PC-9 (cell line): ENCODE results near the gene MAPKAP1. TPM values are rescaled to one million over a fixed set of nuclear protein-coding genes. Genes with fewer than 3 reads are reported as not detected.

Experiments
- BruUV-seq: library from RNA; stranded (reverse); fragments of 400-500 nt; replicated peaks from 2 replicates; lab custom pipeline; 2021; lab: Mats Ljungman, UMichigan
- CTCF ChIA-PET: fragments of 300-600 bp; sonication (Branson Sonifier 250); formaldehyde crosslinking; loops from one replicate; lab custom pipeline; 2022; ENCODE audit warnings: antibody characterized with exemption; lab: Charles Lee
- POLR2A ChIA-PET: fragments of 300-600 bp; sonication (Branson Sonifier 250); formaldehyde crosslinking; loops from one replicate; lab custom pipeline; 2022; ENCODE audit warnings: antibody characterized with exemption; ENCODE audit not compliant: unreplicated experiment; lab: Charles Lee
- DNase-seq, 2 experiments: peaks; one replicate each; pipeline versions ENCODE4 v3.0.0 to v3.0.0-alpha.2; 2015 to 2022; ENCODE audit warnings: mixed read lengths in 1 of 2
- H2AFZ ChIP-seq: fragments of 200-600 bp; sonication (generic); 2 replicates; pipeline ENCODE4 v1.8.1; 2017; ENCODE audit warnings: antibody characterized with exemption
- H3F3A ChIP-seq: fragments of 200-600 bp; sonication (generic); 2 replicates; pipeline ENCODE4 v1.8.1; 2017; ENCODE audit warnings: antibody characterized with exemption, mild to moderate bottlenecking, low read depth; ENCODE audit not compliant: insufficient read depth
- H3K27ac ChIP-seq: fragments of 200-600 bp; sonication (generic); 2 replicates; pipeline ENCODE4 v1.6.1; 2016; ENCODE audit warnings: mixed run types
- H3K27me3 ChIP-seq: fragments of 200-600 bp; sonication (generic); 2 replicates; pipeline ENCODE4 v1.6.1; 2016; ENCODE audit warnings: low read depth, mixed run types; ENCODE audit not compliant: insufficient read depth
- H3K36me3 ChIP-seq: fragments of 200-600 bp; sonication (generic); 2 replicates; pipeline ENCODE4 v1.6.1; 2016; ENCODE audit warnings: low read depth, mixed run types
- H3K4me1 ChIP-seq: fragments of 200-600 bp; sonication (generic); replicated peaks from 2 replicates; pipeline ENCODE4 v1.6.1; 2016; ENCODE audit warnings: mixed run types; ENCODE audit not compliant: insufficient read depth
- H3K4me2 ChIP-seq: fragments of 200-600 bp; sonication (generic); 2 replicates; pipeline ENCODE4 v1.6.1; 2017; ENCODE audit warnings: mixed run types
- H3K4me3 ChIP-seq: fragments of 200-600 bp; sonication (generic); 2 replicates; pipeline ENCODE4 v1.6.1; 2016; ENCODE audit warnings: mixed run types
- H3K79me2 ChIP-seq: fragments of 200-600 bp; sonication (generic); 2 replicates; pipeline ENCODE4 v1.6.1; 2017; ENCODE audit warnings: low read depth, mixed run types
- H3K9me2 ChIP-seq: fragments of 200-600 bp; sonication (generic); 2 replicates; pipeline ENCODE4 v1.8.1; 2017; ENCODE audit warnings: mild to moderate bottlenecking; ENCODE audit not compliant: insufficient read depth
- H3K9me3 ChIP-seq: fragments of 200-600 bp; sonication (generic); 2 replicates; pipeline ENCODE4 v1.8.1; 2016; ENCODE audit warnings: low read depth; ENCODE audit not compliant: insufficient read depth
- H4K20me1 ChIP-seq: fragments of 200-600 bp; sonication (generic); 2 replicates; pipeline ENCODE4 v1.8.1; 2017; ENCODE audit not compliant: insufficient read depth
- CTCF ChIP-seq: fragments of 200-600 bp; sonication (generic); conservative IDR thresholded peaks from 2 replicates; pipeline ENCODE4 v1.6.1; 2017; ENCODE audit warnings: mixed run types, antibody characterized with exemption, mild to moderate bottlenecking, moderate library complexity
- EZH2 ChIP-seq: fragments of 200-600 bp; sonication (generic); IDR thresholded peaks from 2 replicates; pipeline ENCODE4 v1.8.0; 2017; ENCODE audit warnings: antibody characterized with exemption, low read depth
- intact Hi-C: fragments of 100-400 bp; cut with micrococcal nuclease; formaldehyde crosslinking; loops from one replicate; pipeline ENCODE4 v1.10.0; 2022; ENCODE audit not compliant: unreplicated experiment
- total RNA-seq: library from RNA; stranded (reverse); gene quantifications from 2 replicates; pipeline ENCODE4 v1.2.3, GENCODE V29; 2021

Gene MAPKAP1
- total RNA-seq, 1 experiment from 2014 or later = 115 TPM

GRCh38 chr9:125604196-125604595 is 102.8 kb downstream of the MAPKAP1 start:
- no peak overlapping the region for H3K27ac ChIP-seq
- POLR2A ChIA-PET = no interaction called here
- no peaks in the 10 kb centered on the region for H3K36me3 ChIP-seq
- no peaks in the 10 kb centered on the region for H3K4me1 ChIP-seq
- H3K79me2 ChIP-seq = peaks cover 26% of the 10 kb centered on the region; the same call in 1 of the 2 replicates
- intact Hi-C loops = no loop called here
- H3F3A ChIP-seq = no peaks in the 10 kb centered on the region
- BruUV-seq = no TSS peak
- CTCF ChIA-PET = no interaction called here
- no peak overlapping the region for H3K4me3 ChIP-seq
- no peaks in the 10 kb centered on the region for H3K9me2 ChIP-seq
- H4K20me1 ChIP-seq = no peaks in the 10 kb centered on the region; the same call in none of the 2 replicates
- H3K4me2 ChIP-seq = no peak overlapping the region
- DNase-seq = no peak
- H3K9me3 ChIP-seq = no peaks in the 10 kb centered on the region
- H3K27me3 ChIP-seq = no peaks in the 10 kb centered on the region
- H2AFZ ChIP-seq = no peak overlapping the region
- no peak for TF ChIP-seq CTCF
- no peak for TF ChIP-seq EZH2

- POLR2A ChIA-PET = no interaction called here
- DNase-seq = no peak
- Histone ChIP-seq H4K20me1 (no peaks in the 10 kb centered on the region; the same call in none of the 2 replicates), H3K79me2 (peaks cover 21% of the 10 kb centered on the region; the same call in 1 of the 2 replicates), H3K4me1 (no peaks in the 10 kb centered on the region), H3K27me3 (no peaks in the 10 kb centered on the region), H3K9me2 (no peaks in the 10 kb centered on the region), H3F3A (no peaks in the 10 kb centered on the region), H3K27ac (no peak overlapping the region), H2AFZ (no peak overlapping the region), H3K4me2 (no peak overlapping the region), H3K36me3 (no peaks in the 10 kb centered on the region), H3K4me3 (no peak overlapping the region), H3K9me3 (no peaks in the 10 kb centered on the region)
- intact Hi-C loops = no loop called here
- no TSS peak for BruUV-seq
- no peak for TF ChIP-seq CTCF
- TF ChIP-seq EZH2 = no peak
- CTCF ChIA-PET = no interaction called here
Observed at GRCh38 chr9:125603478-125604021, 103.5 kb downstream of the MAPKAP1 start.

- Histone ChIP-seq H2AFZ (no peak overlapping the region), H3K9me2 (no peaks in the 10 kb centered on the region), H3F3A (no peaks in the 10 kb centered on the region), H3K4me1 (no peaks in the 10 kb centered on the region), H3K79me2 (peaks cover 19% of the 10 kb centered on the region; the same call in 1 of the 2 replicates), H3K36me3 (no peaks in the 10 kb centered on the region), H4K20me1 (no peaks in the 10 kb centered on the region; the same call in none of the 2 replicates), H3K27me3 (no peaks in the 10 kb centered on the region), H3K4me2 (no peak overlapping the region), H3K27ac (no peak overlapping the region), H3K9me3 (no peaks in the 10 kb centered on the region), H3K4me3 (no peak overlapping the region)
- TF ChIP-seq CTCF (no peak), EZH2 (no peak)
- POLR2A ChIA-PET = no interaction called here
- DNase-seq = no peak
- intact Hi-C loops = no loop called here
- CTCF ChIA-PET = no interaction called here
- BruUV-seq = no TSS peak
Observed at GRCh38 chr9:125601961-125602360, 105.0 kb downstream of the MAPKAP1 start.
